Raji (cell line): Measurements from ENCODE around the gene CNOT11.

ENCODE experiments used
- POLR2A ChIP-seq: IDR thresholded peaks from 2 replicates; pipeline ENCODE4 v1.6.1; 2011; ENCODE audit warnings: low read depth, low read length, control low read depth; ENCODE audit not compliant: insufficient read depth

CNOT11 gene

DNA sequence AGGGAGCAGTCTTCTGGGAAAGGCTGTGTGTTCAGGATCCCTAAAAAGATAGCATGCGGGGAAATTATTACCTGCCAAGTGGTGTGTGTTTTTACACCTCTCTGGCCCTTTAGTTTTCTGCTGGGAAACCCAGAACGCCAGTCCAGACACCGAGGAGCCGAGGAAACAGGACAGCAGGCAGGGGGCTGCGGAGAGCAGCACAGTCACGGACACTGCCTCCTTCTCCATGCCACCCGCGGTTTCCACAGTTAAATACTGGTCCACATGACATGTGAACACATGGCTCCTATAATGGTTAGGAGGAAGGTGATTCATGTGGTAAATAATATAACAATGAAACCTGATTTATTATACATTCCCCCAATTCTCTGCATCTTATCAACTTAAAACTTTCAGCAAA lies 20.4 kb downstream of the CNOT11 start:
- no peak for TF ChIP-seq POLR2A

DNA sequence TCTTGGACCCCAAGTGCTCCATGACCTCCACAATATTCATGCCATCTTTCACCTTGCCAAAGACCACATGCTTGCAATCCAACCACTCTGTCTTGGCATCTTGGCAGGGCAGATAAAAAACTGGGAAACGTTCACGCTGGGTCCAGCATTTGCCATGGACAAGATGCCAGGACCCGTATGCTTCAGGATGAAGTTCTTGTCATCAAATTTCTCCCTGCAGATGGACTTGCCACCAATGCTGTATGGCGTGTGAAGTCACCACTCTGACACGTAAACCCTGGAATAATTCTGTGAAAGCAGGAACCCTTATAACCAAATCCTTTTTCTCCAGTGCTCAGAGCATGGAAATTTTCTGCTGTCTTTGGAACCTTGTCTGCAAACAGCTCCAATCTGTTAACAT lies 21.5 kb downstream of the CNOT11 start:
- TF ChIP-seq POLR2A, result no peak

DNA sequence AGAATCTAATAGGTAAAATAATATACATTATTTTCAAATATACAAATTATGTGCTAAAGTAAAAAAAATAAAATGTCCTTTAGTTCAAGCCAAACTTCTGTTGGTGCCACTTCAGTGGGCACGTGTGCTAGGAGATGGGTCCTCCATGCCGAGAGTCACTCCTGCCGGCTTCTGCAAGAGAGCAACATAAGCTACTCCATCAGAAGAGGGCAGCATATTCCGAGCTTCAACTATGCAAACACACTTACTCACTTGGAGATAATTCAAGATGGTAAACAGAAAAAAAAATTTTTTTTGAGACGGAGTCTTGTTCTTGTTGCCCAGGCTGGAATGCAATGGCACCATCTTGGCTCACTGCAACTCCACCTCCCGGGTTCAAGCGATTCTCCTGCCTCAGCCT lies 24.4 kb downstream of the CNOT11 start:
- TF ChIP-seq POLR2A, result no peak

DNA sequence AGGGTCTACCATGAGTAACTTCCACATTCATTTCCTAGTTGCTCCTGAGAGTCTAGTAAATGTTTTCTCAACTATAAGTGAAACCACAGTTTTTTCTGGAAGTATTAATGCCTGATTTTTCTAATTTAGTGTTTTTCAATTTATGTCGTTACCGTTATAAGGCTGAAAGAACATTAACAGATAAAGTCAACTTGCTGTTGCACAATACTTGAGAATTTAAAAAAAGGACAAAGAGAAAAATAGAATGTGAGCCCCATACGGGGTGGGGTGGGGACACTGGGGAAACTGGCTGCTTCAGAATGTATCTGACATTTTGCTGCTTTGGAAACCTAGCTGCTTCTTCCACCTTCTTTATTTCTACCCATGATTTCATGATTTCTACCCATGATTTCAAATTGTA lies 26.2 kb downstream of the CNOT11 start:
- no peak for TF ChIP-seq POLR2A

DNA sequence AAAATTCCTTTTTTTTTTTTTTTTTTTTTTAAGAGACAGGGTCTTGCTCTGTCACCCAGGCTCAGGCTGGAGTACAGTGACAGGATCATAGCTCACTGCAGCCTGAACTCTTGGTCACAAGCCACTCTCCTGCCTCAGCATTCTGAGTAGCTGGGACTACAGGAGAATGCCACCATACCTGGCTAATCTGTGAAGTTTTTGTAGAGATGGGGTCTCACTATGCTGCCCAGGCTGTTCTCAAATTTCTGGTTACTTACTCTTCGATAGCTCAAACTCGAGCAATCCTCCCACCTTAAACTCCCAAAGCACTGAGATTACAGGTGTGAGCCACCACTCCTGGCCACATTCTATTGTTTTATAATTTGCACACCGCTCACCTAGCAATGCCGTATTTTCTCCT lies 28.8 kb downstream of the CNOT11 start:
- TF ChIP-seq POLR2A, result no peak

DNA sequence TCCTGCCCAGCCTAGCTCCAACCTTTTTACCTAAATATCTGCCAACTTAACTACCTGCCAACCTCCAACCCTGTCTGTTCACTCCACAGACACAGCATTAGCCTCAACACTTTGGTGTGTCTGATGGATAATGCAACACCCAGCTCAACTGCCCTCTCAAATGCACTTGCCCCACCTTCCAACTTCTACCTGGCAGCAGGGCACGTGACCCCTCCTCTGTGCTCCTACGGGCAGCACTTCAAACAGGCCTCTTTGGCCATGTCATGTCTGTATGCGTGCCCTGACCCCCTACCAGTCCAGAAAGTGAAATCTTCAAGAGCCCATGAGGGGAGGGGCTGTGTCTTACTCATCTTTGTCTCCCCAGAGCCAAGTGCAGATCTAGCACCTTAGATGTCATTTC lies 30.3 kb downstream of the CNOT11 start:
- no peak for TF ChIP-seq POLR2A

DNA sequence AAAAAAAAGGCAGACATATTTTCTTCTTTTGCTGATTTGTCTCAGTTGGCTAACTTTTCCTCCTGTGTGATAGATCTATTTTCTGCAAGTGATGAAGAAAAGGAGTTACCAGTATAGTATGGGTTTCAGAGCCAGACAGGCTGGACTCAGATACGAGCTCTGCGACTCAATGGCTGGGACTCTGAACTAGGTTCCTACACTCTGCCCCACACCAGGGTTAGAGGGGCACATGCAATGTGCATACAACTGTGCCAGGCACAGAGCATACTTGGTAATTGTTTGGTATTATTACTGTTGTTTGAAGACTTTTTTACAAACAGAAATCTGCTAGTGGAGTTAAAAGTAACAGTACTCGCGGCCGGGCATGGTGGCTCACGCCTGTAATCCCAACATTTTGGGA lies 34.0 kb downstream of the CNOT11 start:
- TF ChIP-seq POLR2A, result no peak

DNA sequence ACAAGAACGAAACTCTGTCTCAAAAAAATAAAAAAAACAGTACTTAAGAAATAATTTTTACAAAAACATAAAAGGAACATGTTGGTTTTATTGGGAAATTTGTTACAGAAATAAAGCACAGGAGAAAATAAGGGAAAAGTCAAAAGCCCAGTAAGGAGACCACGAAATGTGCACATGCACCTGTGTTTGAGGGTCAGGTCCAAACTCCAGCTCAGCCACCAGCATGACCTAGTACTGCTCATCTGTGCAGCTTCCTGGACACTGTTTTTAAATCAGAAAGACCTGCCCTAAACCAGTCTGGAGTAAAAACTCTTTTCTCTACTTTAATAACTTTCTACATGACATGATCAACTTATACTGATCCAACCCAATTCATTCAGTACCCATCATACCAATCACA lies 34.6 kb downstream of the CNOT11 start:
- TF ChIP-seq POLR2A, result no peak

DNA sequence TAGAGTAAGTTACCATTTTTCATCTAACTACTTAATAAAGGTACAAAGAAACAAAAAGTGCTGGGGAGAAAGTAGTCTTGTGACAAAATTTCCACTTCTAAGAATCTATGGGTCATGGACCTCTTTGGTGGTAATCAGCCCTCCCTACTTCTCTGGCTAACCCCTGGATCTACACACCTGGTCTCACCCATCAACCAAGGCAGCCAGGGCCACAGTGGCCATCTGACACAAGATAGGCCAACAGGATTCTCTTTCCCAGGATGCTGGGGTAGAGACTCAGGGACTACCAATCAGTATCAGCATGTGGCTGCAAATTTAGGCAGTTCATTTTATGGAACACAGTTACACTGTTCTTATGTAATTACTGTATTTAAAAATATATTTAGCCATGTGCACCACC lies 38.0 kb downstream of the CNOT11 start:
- TF ChIP-seq POLR2A, result no peak

DNA sequence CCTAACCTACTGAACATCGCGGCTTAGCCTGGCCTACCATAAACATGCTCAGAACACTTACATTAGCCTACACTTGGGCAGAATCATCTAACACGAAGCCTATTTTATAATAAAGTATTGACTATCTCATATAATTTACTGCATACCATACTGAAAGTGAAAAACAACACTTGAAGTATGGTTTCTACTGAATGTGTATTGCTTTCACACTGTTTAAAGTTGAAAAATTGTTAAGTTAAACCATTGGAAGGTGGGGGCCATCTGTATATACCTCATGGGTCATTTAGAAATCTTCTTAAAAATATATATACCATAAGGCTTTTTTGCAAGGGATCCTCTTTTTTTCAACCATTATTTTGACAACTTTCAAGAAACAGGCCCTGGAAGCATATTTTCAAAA lies 39.3 kb downstream of the CNOT11 start:
- TF ChIP-seq POLR2A, result no peak

DNA sequence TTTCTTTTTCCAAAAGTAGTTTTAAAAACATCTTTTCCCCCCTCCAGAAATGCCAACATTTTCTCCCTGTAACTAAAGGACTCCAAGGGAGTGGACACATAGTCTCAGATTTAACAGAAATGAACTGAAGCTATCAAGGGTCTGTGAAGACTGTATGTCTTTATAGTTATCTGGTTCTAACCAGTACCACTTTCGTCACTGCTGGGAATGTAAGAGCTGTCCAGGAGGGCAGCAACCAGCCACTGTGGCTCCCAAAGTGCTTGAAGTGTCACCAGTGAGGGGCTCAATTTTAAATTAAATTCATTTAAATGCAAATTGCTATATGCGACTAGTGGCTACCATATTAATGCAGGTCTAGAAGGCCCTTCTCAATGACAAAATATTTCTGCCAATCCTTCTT lies 40.9 kb downstream of the CNOT11 start:
- TF ChIP-seq POLR2A, result no peak

DNA sequence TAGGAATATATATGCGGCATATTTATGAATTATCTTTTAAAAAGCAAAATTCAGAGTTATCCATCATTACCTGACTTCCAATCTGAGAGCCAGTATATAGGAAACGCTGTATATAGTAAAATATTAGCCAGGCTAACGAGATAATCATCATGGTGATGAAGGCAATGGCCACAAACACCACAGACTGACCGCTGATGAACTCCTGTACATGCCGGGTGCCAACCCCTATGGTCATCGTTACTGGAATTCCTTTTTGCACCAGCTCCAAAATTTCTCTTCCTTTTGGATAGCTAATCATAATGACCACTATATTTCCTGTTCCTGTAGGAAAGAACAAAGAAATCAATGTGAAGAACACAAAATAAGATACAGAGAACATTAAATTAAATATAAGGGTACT lies 42.2 kb downstream of the CNOT11 start:
- TF ChIP-seq POLR2A, result no peak

DNA sequence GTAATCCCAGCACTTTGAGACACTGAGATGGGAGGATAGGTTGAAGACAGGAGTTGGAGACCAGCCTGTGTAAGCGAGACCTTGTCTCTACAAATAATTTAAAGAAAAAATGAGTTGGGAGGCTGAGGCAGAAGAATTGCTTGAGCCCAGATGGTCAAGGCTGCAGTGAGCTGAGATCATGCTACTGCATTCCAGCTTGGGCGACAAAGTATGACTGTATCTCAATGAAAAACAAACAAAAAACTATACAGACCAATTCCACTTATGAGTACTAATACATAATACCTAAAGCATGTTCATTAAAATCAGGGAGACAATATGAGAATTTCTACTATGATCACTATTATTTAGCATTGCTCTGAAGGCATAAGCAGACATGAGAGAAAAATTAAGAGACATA lies 43.2 kb downstream of the CNOT11 start:
- no peak for TF ChIP-seq POLR2A

DNA sequence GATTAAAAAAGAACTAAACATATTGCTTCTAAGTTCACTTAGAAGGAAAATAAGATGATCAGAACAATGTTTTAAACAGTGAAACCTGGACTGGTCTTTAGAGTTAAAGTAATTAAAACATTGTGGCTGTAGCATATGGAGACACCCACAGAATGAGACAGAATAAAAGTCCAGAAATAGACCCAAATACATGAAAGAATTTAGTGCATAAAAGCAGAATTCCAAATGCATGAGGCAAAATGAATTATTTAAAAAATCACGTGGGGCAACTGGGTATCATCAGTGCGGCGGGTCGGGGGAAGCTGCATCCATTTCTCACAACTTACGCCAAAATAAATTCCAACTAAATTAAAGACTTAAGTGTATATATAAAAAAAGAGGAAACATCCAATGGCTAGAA lies 43.7 kb downstream of the CNOT11 start:
- no peak for TF ChIP-seq POLR2A

DNA sequence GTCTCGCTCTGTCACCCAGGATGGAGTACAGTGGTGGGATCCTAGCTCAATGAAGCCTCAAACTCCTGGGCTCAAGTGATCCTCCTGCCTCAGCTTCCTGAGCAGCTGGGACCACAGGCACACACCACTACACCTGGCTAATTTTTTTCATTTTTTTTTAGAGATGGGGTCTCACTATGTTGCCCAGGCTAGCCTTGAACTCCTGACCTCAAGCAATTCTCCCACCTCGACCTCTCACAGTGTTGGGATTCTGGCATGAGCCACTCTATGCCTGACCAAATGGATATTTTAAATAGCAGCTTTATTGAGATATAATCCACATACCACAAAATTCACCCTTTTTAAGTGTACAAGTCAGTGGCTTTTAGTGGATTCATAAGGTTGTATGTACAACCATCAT lies 44.7 kb downstream of the CNOT11 start:
- no peak for TF ChIP-seq POLR2A

DNA sequence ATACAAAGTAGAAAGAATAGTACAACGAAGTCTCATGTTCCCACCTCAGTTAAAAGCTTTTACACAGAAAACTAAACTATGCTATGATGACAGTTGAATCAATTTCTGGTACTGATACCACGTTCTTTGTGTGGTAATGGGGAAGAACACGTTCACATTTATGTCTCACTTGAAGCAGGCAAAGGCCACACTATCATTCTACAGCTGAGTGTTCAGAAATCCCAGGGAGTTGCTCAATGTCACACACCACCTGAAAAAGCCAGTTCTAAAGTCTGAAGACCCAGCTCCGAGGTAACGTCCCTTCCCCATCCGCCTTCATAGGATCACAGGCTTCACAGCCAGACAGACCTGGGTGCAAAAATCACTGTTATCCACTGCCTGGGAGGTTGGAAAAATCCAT lies 46.9 kb downstream of the CNOT11 start:
- TF ChIP-seq POLR2A, result no peak

DNA sequence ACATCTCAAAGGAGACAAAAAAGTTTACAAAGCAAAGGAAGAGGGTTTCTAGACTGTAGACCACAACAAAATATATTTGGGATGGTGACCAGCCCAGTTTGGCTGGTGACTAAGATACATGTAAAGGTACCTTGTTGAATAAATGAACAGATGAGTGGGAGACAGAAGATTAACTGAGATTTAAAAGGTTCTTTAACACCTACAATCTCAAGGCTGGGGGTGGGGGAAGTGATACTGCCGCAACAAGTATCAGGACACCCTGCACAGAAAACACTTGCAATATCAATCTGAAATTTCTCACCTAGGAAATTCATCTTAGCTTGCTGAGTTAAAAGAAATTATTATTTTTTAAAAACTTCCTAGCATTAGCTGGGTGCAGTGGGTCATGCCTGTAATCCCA lies 47.5 kb downstream of the CNOT11 start:
- TF ChIP-seq POLR2A, result no peak

DNA sequence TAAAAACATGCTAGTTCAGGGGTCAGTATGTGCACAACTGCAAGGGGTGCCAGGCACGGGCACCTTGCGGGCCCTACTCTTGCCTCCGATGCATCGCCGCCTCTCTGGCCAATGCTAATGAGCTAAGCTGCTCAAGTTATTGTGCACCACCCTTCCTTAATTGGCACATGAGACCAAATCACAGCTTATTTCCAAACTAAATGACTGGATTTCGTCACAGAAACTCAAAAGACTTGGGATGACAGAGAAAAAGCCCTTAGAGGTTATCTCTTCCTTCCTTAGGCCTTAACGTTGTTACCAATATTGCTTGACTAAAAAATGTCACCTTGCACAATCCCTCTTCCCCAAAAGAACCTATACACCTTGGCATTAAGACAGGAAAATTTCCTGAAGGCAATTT lies 48.1 kb downstream of the CNOT11 start:
- TF ChIP-seq POLR2A, result no peak

DNA sequence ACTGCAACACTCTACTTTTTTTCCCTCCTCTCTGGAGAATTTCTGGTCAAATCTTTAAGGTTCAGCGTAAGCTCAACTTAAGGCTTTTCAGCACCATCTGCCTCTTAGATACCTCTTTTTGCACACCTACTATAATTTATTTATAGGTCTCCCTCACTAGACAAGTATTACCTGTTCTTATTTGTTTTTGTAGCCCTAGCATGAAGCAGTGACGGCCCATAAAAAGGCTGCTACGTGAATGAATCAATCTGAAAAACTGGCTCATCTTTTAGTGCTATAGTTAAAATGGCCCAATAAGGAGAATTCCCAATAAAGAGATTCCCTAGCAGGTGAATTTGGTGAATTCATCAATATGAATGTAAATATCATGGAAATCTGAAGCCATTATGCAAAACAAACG lies 49.3 kb downstream of the CNOT11 start:
- TF ChIP-seq POLR2A, result no peak

DNA sequence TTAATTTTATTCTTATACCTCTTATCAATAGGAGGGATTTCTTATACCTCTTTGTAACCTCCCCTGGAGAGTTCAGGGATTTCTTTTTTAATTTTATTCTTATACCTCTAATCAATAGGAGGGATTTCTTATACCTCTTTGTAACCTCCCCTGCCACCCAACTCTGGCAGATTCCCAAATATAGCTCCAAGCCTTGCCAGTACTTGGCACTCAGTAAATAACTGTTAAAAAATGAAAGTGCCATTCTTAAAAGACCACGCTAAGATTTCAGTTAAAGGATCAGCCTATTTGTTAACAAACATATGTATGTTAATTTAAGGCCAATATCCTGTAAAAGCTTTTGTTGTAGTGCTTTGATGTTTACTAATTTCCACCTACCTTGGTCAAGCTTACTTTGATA lies 51.0 kb downstream of the CNOT11 start:
- TF ChIP-seq POLR2A, result no peak
